Activated CD4-positive, alpha-beta T cell treated with anti-CD3 and anti-CD28 coated beads for 36 hours (primary cell): ENCODE results near the gene BPGM. TPM values are rescaled to one million over a fixed set of nuclear protein-coding genes. Genes with fewer than 3 reads are reported as not detected.
A peak's percentile ranks its signal among the peaks of the same experiment; 100 is the strongest.

Experiments
- ATAC-seq: fragments of 200-7000 bp; cut with Tn5 transposase; one replicate; pipeline ENCODE4 v1.10.0; 2021; ENCODE audit warnings: mild to moderate bottlenecking, moderate library complexity
- CTCF ChIA-PET: fragments of 350-600 bp; sonication (Branson Sonifier 250); formaldehyde crosslinking; loops from one replicate; lab custom pipeline; 2021; ENCODE audit warnings: antibody characterized with exemption; lab: Charles Lee
- POLR2A ChIA-PET: fragments of 350-600 bp; sonication (Branson Sonifier 250); formaldehyde crosslinking; loops from one replicate; lab custom pipeline; 2021; ENCODE audit warnings: antibody characterized with exemption, inconsistent platforms; lab: Charles Lee
- DNase-seq: peaks from one replicate; pipeline ENCODE4 v3.0.0-alpha.2; 2020
- H3K27ac Mint-ChIP-seq: one replicate; pipeline ENCODE4 v1.8.0; 2021; ENCODE audit warnings: mixed read lengths
- H3K27me3 Mint-ChIP-seq: one replicate; pipeline ENCODE4 v1.8.0; 2021; ENCODE audit warnings: mixed read lengths
- H3K36me3 Mint-ChIP-seq: one replicate; pipeline ENCODE4 v1.8.0; 2021; ENCODE audit warnings: low read depth, mixed read lengths
- H3K4me1 Mint-ChIP-seq: one replicate; pipeline ENCODE4 v1.8.0; 2021; ENCODE audit warnings: mixed read lengths
- H3K4me3 Mint-ChIP-seq: one replicate; pipeline ENCODE4 v1.8.0; 2021; ENCODE audit warnings: mild to moderate bottlenecking, moderate library complexity, mixed read lengths
- H3K9me3 Mint-ChIP-seq: one replicate; pipeline ENCODE4 v1.8.0; 2021; ENCODE audit warnings: low read depth, mixed read lengths
- intact Hi-C, 2 experiments: fragments of 100-400 bp; cut with DNase I in 1 of 2; cut with micrococcal nuclease in 1 of 2; formaldehyde crosslinking; loops; one replicate each; pipeline versions ENCODE4 v1.14.2 to v1.15.1; 2022 to 2024; cut with DNase I, micrococcal nuclease
- total RNA-seq, 2 experiments: library from RNA; stranded (reverse); gene quantifications; one replicate each; pipeline ENCODE4 v1.2.3, GENCODE V29; 2021

BPGM gene
- total RNA-seq, 2 experiments from 2014 or later: 17.5 to 18.6 TPM

DNA sequence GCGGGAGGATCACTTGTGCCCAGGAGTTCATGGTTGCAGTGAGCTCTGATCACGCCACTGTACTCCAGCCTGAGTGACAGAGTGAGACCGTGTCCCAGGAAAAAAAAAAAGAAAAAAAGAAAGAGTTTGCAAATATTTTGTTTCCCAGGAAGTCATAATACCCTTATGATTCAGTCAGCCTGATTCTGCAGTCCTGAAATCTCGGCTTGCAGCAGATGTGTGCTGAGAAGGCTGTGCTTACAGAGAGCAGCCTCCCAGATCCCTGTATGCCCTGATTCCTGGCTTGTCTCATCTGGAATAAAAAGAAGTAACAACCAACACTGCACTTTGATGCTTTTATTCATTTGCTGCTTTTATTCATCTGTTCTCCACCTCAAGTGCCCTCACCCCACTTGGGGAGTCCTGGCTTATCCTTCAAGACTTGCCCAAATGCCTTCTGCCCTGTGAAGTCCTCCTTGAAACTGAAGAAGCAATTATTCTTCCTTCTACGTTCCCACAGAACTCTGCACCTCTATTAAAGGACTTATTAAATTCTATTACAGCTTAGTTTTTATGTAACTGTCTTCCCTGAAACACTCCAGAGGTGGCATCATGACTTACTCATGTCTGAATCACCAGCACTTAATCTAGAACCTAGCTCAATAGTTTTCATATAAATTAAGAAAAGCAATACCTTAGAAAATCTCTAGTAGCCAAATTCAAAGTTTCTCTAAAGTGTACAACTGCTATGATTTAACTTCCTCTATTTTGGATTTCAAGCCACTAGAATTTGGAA lies 27.7 kb upstream of the BPGM start:
- no peak for ATAC-seq
- H3K4me3 Mint-ChIP-seq: no peak overlapping the region
- POLR2A ChIA-PET: no interaction called here

DNA sequence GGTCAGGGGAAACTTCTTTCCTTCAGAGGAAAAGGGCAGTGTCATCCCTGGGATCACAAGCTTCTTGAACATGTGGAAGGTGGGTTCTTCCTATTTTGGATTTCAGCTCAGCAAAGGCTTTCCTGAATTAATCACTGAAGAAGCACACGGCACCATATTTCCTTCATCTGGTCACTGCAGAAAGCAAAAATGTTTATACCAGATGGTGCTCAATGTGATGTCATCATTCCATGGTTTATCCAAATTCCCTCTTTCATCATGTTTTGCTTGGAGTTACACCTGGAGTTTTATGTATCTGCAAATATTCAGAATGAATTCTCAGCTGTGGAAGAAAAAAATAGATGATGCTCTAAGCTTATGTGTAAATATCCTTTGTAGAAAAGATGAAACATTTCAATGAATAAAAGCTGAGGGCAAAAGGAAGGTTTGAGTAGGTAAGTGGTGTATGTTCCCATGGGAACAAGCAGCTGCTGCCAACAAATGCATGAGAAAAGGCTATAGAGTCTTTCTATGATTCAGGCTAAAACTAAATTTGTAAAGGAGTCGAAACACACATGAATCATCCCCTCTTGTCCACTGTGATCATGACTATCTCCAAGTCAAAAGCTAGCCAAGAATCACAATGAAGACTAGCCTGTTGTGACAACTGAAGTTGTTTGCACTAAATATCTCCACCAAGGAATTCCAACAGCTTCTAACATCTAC lies 26.9 kb upstream of the BPGM start:
- no peaks in the 10 kb centered on the region for H3K9me3 Mint-ChIP-seq
- no peaks in the 10 kb centered on the region for H3K36me3 Mint-ChIP-seq
- H3K4me3 Mint-ChIP-seq: no peak overlapping the region
- intact Hi-C loops: no loop called here
- H3K27me3 Mint-ChIP-seq: peaks cover 49% of the 10 kb centered on the region
- CTCF ChIA-PET: interaction anchor here (0.6 to 2.5 kb wide), 10 partner anchors 12 to 186 kb away, joined by 3 to 8 read pairs (median 4); no protein-coding TSS in a partner anchor
- H3K4me1 Mint-ChIP-seq: peaks cover 3% of the 10 kb centered on the region
- no peak overlapping the region for H3K27ac Mint-ChIP-seq
- ATAC-seq (peak; percentile 33), DNase-seq (no peak)
- POLR2A ChIA-PET: no interaction called here

More for the DNA sequence above, 27.7 kb upstream of the BPGM start:
- Mint-ChIP-seq H3K27me3 (peaks cover 44% of the 10 kb centered on the region), H3K36me3 (no peaks in the 10 kb centered on the region), H3K4me1 (peaks cover 6% of the 10 kb centered on the region), H3K27ac (no peak overlapping the region), H3K9me3 (no peaks in the 10 kb centered on the region)
- intact Hi-C loops: no loop called here
- DNase-seq: no peak
- CTCF ChIA-PET: interaction anchor here (0.8 to 2.5 kb wide), 6 partner anchors 11 to 117 kb away, joined by 3 to 8 read pairs (median 4); no protein-coding TSS in a partner anchor

DNA sequence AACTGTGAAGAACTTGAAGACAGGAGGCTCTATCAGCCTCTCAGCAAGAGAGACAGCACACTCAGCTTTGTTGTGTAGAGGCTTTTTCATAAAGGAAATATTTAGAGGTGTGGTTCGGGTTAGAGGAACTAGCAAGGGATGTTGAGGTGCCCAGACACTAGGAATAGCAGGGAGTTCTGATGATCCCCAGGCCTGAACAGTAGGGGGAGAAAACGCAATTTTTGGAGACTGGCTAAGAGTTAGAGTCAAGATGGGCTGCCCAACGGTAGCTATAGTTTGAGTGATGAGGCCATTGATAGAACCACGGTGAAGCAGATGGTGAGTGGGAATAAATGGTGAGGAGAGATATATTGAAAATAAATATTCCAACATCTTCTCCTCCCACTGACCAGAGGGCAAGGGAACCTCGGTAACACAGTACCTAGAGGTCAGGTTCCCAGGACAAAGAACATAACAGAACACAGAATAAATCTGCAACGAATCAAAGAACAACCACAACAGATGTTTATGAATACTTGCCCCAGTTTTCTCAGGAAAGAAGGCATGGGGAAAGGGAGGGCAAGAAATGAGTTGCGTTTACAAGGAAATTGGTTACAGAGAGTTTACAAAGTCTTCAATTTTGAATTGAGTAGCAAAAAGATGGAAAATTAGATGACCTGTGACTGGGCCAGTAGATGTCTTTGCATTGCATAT lies 24.2 kb upstream of the BPGM start:
- Mint-ChIP-seq H3K4me3 (no peak overlapping the region), H3K9me3 (no peaks in the 10 kb centered on the region), H3K27ac (no peak overlapping the region), H3K27me3 (peaks cover 49% of the 10 kb centered on the region), H3K4me1 (peaks cover 2% of the 10 kb centered on the region), H3K36me3 (no peaks in the 10 kb centered on the region)
- CTCF ChIA-PET: interaction anchor here (0.9 to 1.5 kb wide), 3 partner anchors 12 to 19 kb away, joined by 3 read pairs; no protein-coding TSS in a partner anchor
- DNase-seq: no peak
- POLR2A ChIA-PET: no interaction called here
- intact Hi-C loops: no loop called here
- no peak for ATAC-seq

DNA sequence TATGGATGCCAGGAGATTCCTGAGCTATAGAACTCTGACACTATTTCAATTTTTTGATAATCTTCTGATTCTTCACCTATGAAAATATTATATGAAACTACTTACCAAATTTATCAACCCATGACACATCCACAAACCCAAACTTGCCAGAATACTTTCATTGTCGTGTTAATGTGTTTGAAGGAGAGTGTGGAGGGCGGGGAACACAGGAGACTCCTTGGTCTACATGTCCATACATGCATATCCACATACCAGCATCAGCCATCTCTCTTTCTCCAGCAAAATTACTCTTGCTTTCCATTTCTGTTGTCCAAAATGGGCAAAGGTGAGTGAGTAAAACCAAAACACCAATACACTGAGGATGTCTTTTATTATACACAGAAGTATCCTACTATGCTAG lies 23.5 kb upstream of the BPGM start:
- intact Hi-C loops: no loop called here
- Mint-ChIP-seq H3K36me3 (no peaks in the 10 kb centered on the region), H3K27ac (no peak overlapping the region), H3K4me3 (no peak overlapping the region), H3K9me3 (no peaks in the 10 kb centered on the region), H3K4me1 (peaks cover 2% of the 10 kb centered on the region), H3K27me3 (peaks cover 47% of the 10 kb centered on the region)
- ChIA-PET CTCF (interaction anchor here (0.8 to 1.1 kb wide), 3 partner anchors 15 to 109 kb away, joined by 3 to 5 read pairs (median 3); no protein-coding TSS in a partner anchor), POLR2A (no interaction called here)
- DNase-seq (no peak), ATAC-seq (no peak)

DNA sequence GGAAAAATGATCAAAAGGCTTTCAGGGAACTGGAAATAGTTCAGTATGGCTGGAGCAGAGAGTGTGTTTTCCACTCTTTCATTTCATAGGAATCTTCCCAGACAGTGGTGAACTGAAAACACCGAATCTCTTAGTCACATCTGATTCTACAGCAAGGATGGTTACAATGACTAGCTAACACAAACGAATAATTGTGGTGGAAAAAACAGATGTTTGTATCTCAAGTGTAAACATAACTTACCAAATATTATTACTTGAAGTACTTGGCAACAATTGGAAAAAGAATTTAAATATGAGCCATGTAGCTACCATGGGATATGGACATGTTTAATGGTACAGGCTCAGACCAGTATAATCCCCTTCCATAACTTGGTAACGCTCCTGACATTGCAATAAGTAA lies 21.1 kb upstream of the BPGM start:
- Mint-ChIP-seq H3K36me3 (no peaks in the 10 kb centered on the region), H3K4me3 (no peak overlapping the region), H3K4me1 (peaks cover 2% of the 10 kb centered on the region), H3K27me3 (peaks cover 43% of the 10 kb centered on the region), H3K27ac (no peak overlapping the region), H3K9me3 (no peaks in the 10 kb centered on the region)
- intact Hi-C loops: no loop called here
- POLR2A ChIA-PET: no interaction called here
- ATAC-seq (no peak), DNase-seq (no peak)
- CTCF ChIA-PET: interaction anchor here (0.9 to 2.1 kb wide), 3 partner anchors 18 to 126 kb away, joined by 3 to 6 read pairs (median 3); no protein-coding TSS in a partner anchor

DNA sequence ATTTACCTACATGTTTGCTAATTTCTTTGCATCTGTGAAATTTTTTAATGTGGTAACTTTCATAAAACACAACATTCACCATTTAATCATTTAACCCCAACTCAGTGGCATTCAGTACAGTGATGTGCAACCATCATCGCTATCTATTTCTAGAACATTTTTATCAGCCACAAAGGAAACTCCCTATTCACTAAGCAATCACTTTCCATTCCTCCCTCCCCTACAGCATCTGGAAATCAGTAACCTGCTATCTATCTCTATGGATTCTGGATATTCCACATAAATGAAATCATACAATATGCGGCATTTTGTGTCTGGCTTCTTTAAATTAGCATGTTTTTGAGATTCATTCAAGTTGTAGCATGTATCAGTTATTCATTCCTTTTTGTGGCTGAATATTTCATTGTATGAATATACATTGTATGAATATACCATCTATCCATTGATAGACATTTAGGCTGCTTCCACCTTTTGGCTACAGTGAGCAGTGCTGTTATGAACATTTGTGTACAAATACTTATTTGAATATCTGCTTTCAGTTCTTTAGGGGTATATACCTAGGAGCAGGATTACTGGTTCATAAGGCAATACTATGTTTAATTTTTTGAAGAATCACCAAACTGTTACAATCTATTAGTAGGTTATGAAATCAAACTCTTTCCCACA lies 19.4 kb upstream of the BPGM start:
- no peaks in the 10 kb centered on the region for H3K9me3 Mint-ChIP-seq
- ChIA-PET POLR2A (no interaction called here), CTCF (interaction anchor here (0.6 to 1.1 kb wide), 2 partner anchors 19 to 131 kb away, joined by 5 read pairs; no protein-coding TSS in a partner anchor)
- peaks cover 37% of the 10 kb centered on the region for H3K27me3 Mint-ChIP-seq
- no peak overlapping the region for H3K4me3 Mint-ChIP-seq
- H3K36me3 Mint-ChIP-seq: no peaks in the 10 kb centered on the region
- intact Hi-C loops: no loop called here
- DNase-seq (no peak), ATAC-seq (peak; percentile 26)
- H3K27ac Mint-ChIP-seq: no peak overlapping the region
- H3K4me1 Mint-ChIP-seq: peaks cover 2% of the 10 kb centered on the region

DNA sequence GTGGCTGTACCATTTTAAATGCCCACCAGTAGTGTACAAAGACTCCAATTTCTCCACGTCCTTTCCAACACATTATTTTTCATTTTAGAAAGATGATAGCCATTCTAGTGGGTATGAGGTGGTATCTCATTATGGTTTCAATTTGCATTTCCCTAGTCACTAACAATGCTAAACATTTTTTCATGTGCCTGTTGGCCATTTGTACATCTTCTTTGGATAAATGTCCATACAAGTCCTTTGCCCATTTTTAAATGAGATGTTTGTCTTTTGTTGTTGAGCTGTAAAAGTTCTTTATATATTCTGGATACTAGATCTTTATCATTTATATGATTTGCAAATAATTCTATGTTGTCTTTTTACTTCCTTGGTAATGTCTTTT lies 18.9 kb upstream of the BPGM start:
- intact Hi-C loops: no loop called here
- no peaks in the 10 kb centered on the region for H3K9me3 Mint-ChIP-seq
- H3K27me3 Mint-ChIP-seq: peaks cover 33% of the 10 kb centered on the region
- CTCF ChIA-PET: interaction anchor here (1.0 to 1.1 kb wide), 2 partner anchors 18 to 20 kb away, joined by 3 to 5 read pairs; partner anchors contain the start of gene BPGM
- no peak for DNase-seq
- POLR2A ChIA-PET: no interaction called here
- H3K4me1 Mint-ChIP-seq: peaks cover 2% of the 10 kb centered on the region
- H3K36me3 Mint-ChIP-seq: no peaks in the 10 kb centered on the region
- H3K27ac Mint-ChIP-seq: no peak overlapping the region
- H3K4me3 Mint-ChIP-seq: no peak overlapping the region
- ATAC-seq: no peak

DNA sequence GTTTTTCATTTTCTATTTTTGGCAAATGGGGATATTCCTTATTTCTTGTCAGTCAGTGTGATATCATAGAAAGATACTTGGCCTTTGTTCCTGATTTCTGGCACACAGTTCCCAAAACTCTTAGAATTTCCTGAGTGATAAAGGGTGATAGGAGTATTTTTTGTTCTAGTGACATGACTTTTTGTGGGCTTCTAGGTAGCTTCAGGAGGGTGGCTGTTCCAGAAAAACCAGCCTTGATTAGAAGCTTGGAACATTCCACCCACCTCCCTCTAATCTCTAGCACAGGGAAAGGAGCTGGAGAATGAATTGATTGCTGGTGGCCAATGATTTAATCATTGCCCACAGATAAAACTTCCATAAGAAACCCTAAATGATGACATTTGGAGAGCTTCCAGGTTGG lies 17.2 kb upstream of the BPGM start:
- POLR2A ChIA-PET: no interaction called here
- H3K27me3 Mint-ChIP-seq: peaks cover 28% of the 10 kb centered on the region
- peaks cover 4% of the 10 kb centered on the region for H3K4me1 Mint-ChIP-seq
- H3K9me3 Mint-ChIP-seq: no peaks in the 10 kb centered on the region
- H3K36me3 Mint-ChIP-seq: no peaks in the 10 kb centered on the region
- no peak for ATAC-seq
- H3K27ac Mint-ChIP-seq: no peak overlapping the region
- CTCF ChIA-PET: interaction anchor here (0.6 to 7.8 kb wide), 3 partner anchors 22 to 325 kb away, joined by 3 to 45 read pairs (median 6); no protein-coding TSS in a partner anchor
- H3K4me3 Mint-ChIP-seq: no peak overlapping the region
- DNase-seq: no peak
- intact Hi-C loops: no loop called here

DNA sequence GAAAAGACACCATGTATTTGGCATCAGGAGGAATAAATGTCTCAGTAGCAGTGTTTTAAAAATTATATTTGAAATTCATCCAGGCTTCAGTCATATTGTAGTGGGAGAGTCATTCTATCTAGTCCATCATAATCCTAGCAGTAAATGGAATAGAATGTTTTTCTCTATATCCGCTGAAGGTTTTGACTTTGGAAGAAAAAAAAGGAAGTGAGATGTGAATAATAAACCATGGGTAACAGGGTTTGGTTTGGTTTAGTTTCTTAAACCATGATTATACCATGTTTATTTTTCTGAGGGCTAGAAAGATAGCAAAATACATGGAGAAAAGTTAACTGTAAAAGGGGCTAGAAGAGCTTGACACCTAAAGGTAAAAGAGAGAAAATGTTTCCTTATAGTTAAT lies 16.4 kb upstream of the BPGM start:
- DNase-seq (no peak), ATAC-seq (no peak)
- intact Hi-C loops: loop anchor here in 1 of 2 experiments (5.0 kb wide), 1 partner anchor 217 kb away; no protein-coding TSS in a partner anchor
- ChIA-PET POLR2A (no interaction called here), CTCF (interaction anchor here (0.6 to 7.8 kb wide), 5 partner anchors 23 to 324 kb away, joined by 3 to 45 read pairs (median 5); no protein-coding TSS in a partner anchor)
- H3K9me3 Mint-ChIP-seq: no peaks in the 10 kb centered on the region
- H3K27me3 Mint-ChIP-seq: peaks cover 20% of the 10 kb centered on the region
- H3K36me3 Mint-ChIP-seq: no peaks in the 10 kb centered on the region
- no peak overlapping the region for H3K27ac Mint-ChIP-seq
- H3K4me3 Mint-ChIP-seq: no peak overlapping the region
- peaks cover 4% of the 10 kb centered on the region for H3K4me1 Mint-ChIP-seq

DNA sequence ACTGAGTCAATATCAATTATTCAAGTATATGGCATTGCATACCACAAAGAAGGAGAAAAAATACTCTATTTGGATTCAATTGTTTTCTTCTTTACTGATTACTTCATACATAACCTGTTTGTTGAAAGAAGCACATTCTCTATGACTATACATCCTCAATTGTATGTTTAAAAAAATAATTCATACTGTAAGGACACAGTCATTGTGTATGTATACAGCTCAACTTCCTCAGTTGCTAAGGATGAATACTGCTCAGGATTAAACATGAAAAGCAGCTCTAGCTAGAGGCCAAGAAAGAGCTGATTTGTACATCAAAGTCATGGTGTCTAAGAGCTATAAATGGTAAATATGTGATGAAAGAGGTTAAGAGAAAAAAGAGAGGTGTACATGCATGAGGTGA lies 15.8 kb upstream of the BPGM start:
- ATAC-seq: no peak
- Mint-ChIP-seq H3K27ac (no peak overlapping the region), H3K9me3 (no peaks in the 10 kb centered on the region), H3K4me3 (no peak overlapping the region), H3K36me3 (no peaks in the 10 kb centered on the region), H3K4me1 (peaks cover 10% of the 10 kb centered on the region), H3K27me3 (peaks cover 15% of the 10 kb centered on the region)
- POLR2A ChIA-PET: no interaction called here
- intact Hi-C loops: loop anchor here in 1 of 2 experiments (5.0 kb wide), 1 partner anchor 216 kb away; no protein-coding TSS in a partner anchor
- CTCF ChIA-PET: interaction anchor here (0.6 to 7.8 kb wide), 11 partner anchors 11 to 538 kb away, joined by 3 to 67 read pairs (median 5); no protein-coding TSS in a partner anchor
- no peak for DNase-seq
